ENCODE data around the gene CDH16.

GRCh38 chr16:66901626-66902025, 17.1 kb downstream of the CDH16 start:
- TF ChIP-seq CTCF (conservative IDR thresholded peaks at IDR 0.05) (no peak), ZFX (IDR thresholded peaks at IDR 0.05) (no peak)
